Measurements from ENCODE around the gene C1orf210.

The C1orf210 gene

DNA sequence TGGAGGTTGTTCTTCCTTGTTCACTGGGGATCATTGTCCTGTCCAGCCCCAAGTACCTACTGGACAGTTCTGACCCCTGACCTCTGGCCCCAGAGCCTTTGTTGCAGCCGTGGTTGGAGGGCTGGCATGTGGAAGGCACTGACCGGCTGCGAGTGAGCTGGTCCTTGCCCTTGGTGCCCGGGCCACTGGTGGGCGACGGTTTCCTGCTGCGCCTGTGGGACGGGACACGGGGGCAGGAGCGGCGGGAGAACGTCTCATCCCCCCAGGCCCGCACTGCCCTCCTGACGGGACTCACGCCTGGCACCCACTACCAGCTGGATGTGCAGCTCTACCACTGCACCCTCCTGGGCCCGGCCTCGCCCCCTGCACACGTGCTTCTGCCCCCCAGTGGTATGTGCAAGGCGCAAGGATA, 26.8 kb upstream of the C1orf210 start:
- DNase-seq (ENCODE audit: low read depth), result no peak

DNA sequence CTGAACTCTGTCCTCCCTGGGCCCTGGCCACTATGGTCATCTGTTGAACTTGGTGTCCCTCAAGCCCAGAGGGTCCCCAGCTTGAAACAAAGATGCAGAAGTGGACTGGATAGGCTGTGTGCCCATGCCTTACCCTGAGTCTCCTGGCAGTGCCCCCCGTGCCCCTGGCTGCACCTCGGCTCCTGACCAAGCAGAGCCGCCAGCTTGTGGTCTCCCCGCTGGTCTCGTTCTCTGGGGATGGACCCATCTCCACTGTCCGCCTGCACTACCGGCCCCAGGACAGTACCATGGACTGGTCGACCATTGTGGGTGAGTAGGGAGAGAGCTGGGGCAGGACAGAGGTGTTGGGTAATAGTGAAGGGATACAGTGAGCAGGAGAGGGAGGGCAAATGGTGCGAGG, 26.1 kb upstream of the C1orf210 start:
- no peak for DNase-seq (ENCODE audit: low read depth)

DNA sequence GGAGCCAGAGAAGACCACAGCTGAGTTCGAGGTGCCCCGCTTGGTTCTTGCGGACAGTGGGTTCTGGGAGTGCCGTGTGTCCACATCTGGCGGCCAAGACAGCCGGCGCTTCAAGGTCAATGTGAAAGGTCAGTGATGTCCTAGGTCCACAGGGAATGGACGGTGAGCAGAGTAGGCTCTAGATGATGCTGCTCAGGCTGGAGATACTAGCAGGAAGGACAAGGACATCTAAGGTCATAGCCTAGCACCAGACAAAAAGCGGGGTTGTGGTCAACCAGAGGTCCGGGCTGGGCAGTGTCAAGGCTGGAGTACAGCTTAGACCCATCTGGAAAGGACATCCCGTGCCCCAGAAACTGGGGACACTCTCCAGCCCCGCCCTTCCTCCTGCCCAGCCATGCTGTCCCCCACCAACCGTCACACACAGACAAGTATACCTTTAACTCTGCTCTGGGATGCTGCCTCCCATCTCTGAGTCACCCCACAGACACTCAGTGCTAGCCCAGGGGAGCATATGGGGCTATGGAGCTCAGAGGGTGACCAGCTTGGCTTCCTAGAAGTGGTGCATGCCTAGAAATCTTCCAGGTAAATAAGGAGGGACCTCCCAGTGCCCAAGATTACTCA, 24.1 kb upstream of the C1orf210 start:
- DNase-seq (ENCODE audit: low read depth), result no peak

DNA sequence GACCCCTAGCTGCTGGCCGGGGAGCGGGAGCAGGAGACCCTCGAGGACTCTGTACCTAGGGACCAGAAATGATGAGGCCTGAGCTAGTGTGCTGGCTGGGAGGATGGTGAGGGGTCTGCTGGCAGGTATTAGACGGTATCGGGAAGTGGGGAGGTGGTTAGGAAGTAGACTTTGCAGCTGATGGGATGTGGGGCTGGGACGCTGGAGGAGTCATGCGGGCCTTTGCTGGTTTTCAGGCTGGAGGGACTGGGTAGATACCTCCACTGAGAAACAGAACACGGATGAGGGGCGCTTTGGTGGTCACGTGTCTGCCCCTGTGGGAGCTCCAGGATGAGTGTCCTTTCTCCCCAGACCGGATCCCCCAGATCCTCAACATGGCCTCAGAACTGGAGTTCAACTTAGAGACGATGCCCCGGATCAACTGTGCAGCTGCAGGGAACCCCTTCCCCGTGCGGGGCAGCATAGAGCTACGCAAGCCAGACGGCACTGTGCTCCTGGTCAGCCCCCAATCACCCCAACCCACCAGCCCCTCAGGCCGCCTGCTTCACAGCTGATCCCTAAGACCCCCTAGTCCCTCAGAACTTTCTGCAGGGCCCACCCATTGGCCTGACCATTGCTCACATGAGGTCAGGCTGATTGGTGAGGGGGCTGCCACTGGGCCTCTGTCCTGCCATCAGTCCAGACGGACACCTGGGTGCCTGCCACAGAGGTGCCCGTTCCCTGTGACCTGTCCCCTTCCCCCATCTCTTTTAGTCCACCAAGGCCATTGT, 23.4 kb upstream of the C1orf210 start:
- DNase-seq (ENCODE audit: low read depth), result no peak

DNA sequence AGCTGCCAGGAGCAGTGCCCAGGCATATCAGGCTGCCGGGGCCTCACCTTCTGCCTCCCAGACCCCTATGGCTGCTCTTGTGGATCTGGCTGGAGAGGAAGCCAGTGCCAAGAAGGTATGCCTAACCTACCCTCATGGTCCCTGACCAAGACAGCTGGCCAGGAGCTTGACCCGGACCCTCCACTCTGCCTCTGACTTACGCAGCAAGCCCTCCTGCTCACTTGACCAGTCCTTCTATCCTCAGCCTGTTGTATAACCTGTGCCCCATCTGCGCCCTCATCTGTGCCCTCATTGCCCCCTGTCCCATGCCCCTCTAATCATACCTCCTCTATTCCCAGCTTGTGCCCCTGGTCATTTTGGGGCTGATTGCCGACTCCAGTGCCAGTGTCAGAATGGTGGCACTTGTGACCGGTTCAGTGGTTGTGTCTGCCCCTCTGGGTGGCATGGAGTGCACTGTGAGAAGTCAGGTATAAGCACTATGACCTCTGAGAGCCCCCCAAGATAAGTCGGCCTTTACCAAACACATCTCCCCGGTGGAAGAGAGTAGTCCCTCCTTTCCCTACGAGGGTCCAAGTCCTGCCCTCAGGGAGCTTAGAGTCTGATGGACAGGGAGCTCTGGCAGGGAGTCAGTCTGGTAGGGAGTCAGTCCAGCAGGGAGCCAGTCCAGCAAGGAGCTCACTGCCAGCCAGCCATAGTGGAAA, 22.2 kb upstream of the C1orf210 start:
- DNase-seq (ENCODE audit: low read depth), result no peak

DNA sequence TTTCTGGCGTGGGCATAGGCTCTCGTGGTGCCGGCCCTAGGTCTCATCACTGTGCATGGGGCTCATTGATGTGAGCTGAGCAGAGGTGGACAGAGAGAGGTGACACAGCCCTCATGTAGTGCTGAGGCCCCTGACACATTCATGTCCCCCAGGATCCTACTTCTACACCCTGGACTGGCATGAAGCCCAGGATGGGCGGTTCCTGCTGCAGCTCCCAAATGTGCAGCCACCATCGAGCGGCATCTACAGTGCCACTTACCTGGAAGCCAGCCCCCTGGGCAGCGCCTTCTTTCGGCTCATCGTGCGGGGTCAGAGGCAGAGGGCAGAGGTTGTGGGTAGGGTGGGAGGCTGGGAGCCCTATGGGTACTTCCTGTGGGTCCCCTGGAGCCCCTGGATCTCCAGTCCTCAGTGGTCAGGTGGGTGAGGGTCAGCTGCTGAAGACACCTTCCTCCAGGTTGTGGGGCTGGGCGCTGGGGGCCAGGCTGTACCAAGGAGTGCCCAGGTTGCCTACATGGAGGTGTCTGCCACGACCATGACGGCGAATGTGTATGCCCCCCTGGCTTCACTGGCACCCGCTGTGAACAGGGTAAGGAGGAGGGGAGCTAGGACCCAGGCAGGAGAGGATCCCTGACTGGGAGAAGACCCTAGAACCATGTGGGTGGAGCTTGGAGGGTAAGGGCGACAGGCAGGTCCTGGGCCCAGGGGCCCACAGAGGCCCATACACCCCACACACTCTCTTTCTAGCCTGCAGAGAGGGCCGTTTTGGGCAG, 21.5 kb upstream of the C1orf210 start:
- no peak for DNase-seq (ENCODE audit: low read depth)

DNA sequence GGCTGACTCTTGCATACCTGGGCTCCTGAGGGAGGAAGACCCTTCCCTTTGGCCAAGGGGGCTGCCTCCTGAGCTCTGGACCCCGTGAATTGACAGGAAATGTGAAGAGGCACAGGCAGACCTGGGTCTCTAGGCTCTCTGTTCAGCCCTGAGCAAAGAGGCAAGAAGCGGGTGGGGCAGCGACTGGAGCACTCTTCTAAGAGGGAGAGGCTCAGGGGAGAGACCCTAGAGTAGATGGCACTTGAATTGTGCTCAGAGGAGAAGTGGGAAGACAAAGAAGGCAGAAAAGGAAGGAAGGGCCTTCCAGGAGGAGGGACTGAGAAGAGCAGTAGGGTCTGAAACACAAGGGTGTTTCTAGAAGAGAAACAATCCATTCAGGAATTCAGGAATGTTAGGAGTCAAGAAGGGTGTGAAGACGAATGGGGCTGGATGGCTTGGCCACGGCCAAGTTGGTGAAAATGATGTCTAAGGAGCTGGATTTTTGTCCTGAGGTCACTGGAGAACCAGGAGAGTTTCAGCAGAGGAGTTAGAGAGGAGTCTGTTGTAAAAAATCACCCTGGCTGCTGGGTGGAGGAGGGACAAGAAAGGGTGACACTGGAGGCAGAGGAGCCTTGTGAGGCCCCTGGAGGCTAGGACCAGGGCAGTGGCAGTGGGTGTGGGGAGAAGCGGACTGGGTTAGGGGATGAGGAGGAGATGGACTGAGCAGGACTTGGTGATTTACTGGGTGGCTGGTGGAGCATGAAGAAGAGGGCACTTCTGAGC, 20.7 kb upstream of the C1orf210 start:
- DNase-seq (ENCODE audit: low read depth), result no peak

DNA sequence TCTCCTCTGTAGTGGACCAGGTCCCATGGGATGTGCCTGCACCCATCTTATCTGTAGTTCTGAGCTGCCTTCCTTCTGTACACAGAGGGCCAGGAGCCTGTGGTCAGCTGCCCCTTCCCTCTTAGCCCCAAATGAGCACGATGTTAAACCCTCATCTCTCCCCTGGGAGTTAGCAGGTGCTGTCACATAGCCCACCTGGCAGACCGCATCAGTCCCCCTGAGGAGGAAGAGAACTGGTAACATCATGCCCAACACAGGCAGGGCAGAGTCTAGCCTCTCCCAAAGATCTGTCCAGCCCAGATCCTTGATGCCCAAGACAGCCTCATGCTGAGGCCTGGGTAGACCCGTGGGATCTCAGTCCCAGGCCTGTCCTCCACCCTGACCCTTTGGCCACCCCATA, 20.1 kb upstream of the C1orf210 start:
- DNase-seq (ENCODE audit: low read depth), result no peak

DNA sequence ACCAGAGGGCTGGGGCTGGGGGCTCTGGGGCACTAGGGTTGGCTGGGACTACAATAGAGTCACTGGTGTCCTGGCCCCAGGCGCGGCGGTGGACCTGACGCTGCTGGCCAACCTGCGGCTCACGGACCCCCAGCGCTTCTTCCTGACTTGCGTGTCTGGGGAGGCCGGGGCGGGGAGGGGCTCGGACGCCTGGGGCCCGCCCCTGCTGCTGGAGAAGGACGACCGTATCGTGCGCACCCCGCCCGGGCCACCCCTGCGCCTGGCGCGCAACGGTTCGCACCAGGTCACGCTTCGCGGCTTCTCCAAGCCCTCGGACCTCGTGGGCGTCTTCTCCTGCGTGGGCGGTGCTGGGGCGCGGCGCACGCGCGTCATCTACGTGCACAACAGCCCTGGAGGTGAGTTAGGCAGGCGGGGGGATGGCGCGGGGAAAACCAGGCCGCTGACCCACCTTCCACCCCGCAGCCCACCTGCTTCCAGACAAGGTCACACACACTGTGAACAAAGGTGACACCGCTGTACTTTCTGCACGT, 19.5 kb upstream of the C1orf210 start:
- no peak for DNase-seq (ENCODE audit: low read depth)

DNA sequence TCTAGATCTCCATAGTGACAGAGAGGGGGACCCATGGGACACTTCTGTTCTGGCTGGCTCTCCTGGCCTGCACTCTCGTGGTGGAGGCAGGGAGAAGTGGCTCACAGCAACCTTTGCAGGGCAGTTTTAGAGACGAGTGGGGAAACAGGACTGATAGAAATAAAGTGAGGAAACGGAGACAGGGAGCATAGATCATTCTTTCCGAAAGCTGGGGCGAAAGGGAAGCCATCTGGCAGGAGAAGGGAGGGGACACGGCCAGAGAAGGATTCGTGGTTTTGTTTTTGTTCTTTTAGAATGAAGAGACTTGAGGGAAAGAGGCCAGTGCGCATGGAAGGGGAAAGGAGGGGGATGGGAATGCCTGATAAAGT, 18.9 kb upstream of the C1orf210 start:
- DNase-seq (ENCODE audit: low read depth), result no peak

DNA sequence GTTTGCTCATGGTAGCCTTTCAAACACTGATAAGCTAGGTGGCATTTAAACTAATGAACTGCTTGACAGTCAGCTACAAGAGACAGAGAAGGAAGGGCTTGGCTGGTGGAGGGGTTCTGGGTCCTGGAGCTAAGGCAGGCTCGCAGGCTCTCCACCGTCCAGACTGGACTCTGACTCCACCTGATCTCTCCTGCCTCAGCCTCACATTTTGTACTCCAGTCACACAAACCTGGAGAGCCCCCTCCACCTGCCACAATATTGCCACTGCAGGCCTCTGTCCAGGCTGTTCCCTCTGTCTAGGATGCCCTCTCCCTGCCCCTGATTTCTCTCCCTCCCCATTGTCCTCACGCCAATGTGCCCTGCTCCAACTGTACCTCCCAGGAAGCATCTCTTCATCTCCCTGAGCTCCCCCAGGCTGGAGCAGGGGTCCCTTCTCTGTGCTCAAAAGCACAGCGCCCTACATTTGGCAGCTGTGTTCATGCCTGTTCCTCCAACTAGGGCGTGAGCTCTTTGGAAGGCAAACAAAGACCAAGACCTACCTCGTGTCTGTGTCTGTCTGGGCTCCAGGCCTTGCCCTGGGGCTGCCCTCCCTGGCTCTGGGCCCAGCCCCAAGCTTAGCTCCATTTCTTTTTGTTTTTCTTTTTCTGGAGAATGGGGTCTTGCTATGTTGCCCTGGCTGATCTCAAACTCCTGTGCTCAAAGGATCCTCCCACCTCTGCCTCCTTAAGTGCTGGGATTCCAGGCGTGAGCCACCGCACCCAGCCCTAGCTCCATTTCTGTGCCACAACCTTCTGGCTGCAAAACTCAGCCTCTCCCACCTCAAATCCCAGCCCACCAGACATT, 18.3 kb upstream of the C1orf210 start:
- no peak for DNase-seq (ENCODE audit: low read depth)

DNA sequence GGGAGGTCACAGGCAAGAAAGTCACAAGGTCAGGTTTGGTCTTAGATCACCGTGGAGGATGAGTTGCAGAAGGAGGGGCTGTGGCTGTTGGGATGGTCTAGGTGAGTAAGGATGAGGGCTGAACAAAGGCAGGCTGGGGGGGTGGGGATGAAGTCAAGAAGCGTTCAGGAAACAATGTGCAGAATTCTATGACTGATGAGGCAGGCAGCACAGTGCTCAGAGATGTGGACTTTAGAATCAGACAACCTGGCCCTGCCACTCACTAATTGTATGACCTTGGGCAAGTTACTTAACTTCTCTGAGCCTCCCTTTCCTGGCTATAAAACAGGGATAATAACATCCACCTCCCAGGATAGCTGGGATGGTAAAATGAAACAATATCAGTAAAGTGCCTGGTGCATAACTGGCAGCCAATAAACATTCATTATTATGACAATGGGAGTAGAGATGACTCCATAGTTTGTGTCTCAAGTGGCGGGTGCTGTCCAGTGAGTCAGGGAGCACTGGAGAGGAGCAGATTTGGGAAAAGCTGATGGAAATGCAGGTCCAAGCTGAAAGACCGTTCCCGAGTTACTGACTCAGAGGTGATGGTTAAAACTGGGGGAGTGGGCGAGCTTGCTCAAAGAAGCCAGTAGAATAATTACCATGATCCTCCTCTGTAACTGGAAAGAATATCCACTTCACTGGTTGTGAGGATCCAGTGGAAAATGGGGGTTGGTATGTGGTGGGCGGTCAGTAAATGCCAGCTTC, 17.5 kb upstream of the C1orf210 start:
- DNase-seq (ENCODE audit: low read depth), result no peak

DNA sequence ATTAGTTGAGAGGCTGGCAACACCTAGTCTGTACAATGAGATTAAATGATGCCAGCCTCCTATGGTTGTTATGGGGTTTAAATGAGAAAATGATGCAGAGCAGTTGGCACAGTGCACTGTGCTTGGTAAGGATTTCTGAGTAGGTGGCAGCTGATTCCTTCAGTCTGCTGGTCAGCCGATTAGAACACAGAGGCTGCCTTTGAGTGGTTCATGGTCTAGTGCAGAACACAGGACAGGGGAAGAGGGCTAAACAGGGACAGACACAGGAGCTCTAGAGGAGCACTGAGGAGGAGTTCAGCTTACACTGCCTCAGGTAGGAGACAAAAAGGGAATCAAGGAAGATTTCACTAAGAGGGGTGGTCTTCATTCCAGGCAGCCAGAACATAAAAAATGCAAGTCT, 16.8 kb upstream of the C1orf210 start:
- no peak for DNase-seq (ENCODE audit: low read depth)

DNA sequence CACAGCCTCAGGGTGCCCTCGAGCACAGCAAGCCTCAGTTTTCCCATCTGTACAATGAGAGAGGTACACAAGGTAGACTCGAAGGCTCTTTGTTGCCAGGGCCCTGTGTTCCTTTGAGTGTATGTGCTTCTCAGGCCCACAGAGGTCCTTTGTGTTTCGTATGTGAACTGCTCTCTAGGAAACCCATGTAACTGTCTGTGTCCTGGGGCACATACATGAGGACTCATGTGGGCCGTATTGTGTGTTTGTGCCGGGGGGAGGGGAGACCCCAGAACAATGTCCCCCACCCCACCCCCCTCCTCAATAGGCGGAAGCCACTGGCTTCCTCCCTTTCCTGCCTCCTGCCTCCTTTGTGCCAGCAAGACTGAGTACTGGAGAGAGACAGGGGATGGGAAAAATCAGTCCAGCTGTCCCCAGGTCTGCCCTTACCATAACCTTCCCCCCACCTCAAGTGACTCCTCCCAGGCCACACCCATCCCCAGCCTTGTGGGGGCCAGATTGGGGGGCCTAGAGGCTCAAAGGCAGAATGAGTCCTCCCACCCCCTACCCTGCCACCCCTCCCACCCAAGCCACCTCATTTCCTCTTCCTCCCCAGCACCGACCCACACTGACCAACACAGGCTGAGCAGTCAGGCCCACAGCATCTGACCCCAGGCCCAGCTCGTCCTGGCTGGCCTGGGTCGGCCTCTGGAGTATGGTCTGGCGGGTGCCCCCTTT, 15.2 kb upstream of the C1orf210 start, which contains the start of gene TIE1:
Gene TIE1, plus strand, starts transcription at position 605 of the 717 bp plus-strand sequence. Its CDS starts 90 bp downstream, at position 695.
- DNase-seq (ENCODE audit: low read depth), result no peak

DNA sequence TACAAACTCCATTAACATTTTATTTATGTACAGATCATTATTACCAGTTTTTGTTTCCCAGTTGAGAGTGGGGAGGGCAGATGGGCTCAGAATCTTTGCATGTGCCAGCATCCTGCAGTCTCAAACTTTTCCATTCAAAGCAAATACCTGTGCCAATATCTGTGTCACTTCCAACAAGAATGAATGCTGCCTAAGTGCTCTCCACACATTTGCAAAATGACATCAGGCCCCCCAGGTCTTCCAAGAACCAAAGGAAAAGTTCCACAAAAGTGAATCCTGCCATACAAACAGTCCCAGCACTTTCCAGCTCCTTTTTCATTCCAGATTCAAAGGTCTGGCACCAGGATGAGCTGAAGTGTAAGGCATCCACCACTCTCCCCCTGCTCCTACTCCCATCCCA, 13.7 kb upstream of the C1orf210 start:
- DNase-seq (ENCODE audit: low read depth), result no peak

DNA sequence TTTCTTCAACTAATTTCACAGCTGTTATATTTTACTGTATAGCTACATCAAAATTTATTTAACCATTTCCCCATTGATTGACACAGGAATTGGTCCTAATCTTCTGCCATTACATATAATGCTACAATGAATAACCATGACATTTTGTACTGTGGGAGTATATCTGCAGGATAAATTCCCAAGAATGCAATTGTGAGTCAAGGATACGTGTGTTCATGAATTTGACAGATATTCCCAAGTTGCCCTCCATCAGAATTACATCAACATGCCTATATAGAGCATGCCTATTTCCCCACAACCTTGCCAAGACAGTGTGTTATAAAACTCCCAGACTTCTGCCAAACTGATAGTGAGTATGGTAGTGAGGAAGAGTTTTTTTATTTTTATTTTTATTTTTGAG, 12.7 kb upstream of the C1orf210 start:
- no peak for DNase-seq (ENCODE audit: low read depth)

DNA sequence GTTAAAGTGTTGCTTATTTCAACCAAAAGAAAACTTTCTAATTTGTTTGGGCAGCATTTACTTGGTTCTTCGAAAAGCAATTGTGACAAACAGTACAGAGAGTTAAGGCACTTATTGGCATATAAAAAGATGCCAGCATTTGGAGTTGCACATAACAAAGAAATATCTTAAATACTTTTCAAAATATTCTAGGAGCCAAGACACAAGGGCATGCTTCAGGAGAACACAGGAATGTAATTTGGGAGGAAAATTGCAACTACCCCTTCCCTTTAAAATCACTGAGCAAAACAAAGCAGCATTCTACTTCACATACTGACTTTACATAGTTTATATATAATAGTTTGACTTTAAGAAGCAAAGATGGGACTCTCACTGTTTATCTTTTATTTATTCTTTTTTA, 10.8 kb upstream of the C1orf210 start:
- no peak for DNase-seq (ENCODE audit: low read depth)

DNA sequence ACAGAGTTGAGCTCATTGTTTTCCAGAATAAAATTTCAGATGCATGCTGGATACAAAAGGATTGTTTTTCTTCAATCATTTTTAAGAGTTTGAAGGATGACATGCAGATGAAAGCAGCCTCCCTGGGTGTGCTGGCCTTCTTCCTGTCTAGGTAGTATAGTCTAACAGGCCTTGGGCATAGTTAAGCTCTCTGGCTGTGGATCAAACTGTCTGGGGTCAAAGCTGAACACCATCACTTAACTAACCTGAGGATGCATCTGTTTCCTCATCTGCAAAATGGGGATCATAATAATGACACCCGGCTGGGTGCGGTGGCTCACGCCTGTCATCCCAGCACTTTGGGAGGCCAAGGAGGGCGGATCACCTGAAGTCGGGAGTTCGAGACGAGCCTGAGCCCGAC, 9.4 kb upstream of the C1orf210 start:
- DNase-seq (ENCODE audit: low read depth), result no peak

Measured in non-pigmented ciliary epithelial cell (primary cell).